H1 (cell line): ENCODE data around the gene SDC4. TPM values are rescaled to one million over a fixed set of nuclear protein-coding genes. Genes with fewer than 3 reads are reported as not detected.

Experiments used
- CTCF ChIA-PET: fragments of 300-600 bp; sonication (Branson Sonifier 250); formaldehyde crosslinking; loops from one replicate; lab custom pipeline; 2021; ENCODE audit not compliant: partially characterized antibody; lab: Charles Lee
- POLR2A ChIA-PET: fragments of 300-600 bp; sonication (Branson Sonifier 250); formaldehyde crosslinking; loops from one replicate; lab custom pipeline; 2021; ENCODE audit warnings: inconsistent platforms; ENCODE audit not compliant: partially characterized antibody; lab: Charles Lee
- DNase-seq, 2 experiments: peaks; one replicate each; pipeline versions ENCODE4 v3.0.0 to v3.0.0-alpha.2; 2010 to 2022; ENCODE audit warnings: low spot score in 2 of 2, low read depth in 1 of 2, mixed read lengths in 1 of 2
- FAIRE-seq: peaks from 2 replicates; lab custom pipeline; 2011; peaks lifted over from hg19 to GRCh38; lab: Jason Lieb, UNC
- H2AFZ ChIP-seq: 2 replicates; pipeline ENCODE4 v1.8.1; 2012; ENCODE audit warnings: low read length, inconsistent platforms
- H2AK5ac ChIP-seq: 2 replicates; pipeline ENCODE4 v1.6.1; 2013; ENCODE audit warnings: low read depth, low read length
- H2BK120ac ChIP-seq: replicated peaks from 2 replicates; pipeline ENCODE3; 2013; ENCODE audit warnings: low read depth, low read length, inconsistent platforms
- H2BK12ac ChIP-seq: 2 replicates; pipeline ENCODE4 v1.6.1; 2013; ENCODE audit warnings: low read depth, low read length
- H2BK15ac ChIP-seq: 2 replicates; pipeline ENCODE4 v1.6.1; 2013; ENCODE audit warnings: low read length
- H2BK20ac ChIP-seq: 2 replicates; pipeline ENCODE4 v1.6.1; 2013; ENCODE audit warnings: low read length
- H2BK5ac ChIP-seq: 2 replicates; pipeline ENCODE4 v1.6.1; 2013; ENCODE audit warnings: low read depth, low read length
- H3K14ac ChIP-seq: 2 replicates; pipeline ENCODE4 v1.6.1; 2013; ENCODE audit warnings: inconsistent platforms; ENCODE audit not compliant: insufficient read length
- H3K18ac ChIP-seq: 2 replicates; pipeline ENCODE4 v1.6.1; 2013; ENCODE audit warnings: low read length; ENCODE audit errors: extremely low read depth
- H3K23ac ChIP-seq: 2 replicates; pipeline ENCODE4 v1.6.1; 2013; ENCODE audit warnings: inconsistent platforms; ENCODE audit not compliant: insufficient read length
- H3K23me2 ChIP-seq: 2 replicates; pipeline ENCODE4 v1.6.1; 2013; ENCODE audit warnings: low read depth, low read length
- H3K27ac ChIP-seq: 2 replicates; pipeline ENCODE4 v1.6.1; 2011; ENCODE audit warnings: low read depth, low read length, inconsistent platforms
- H3K27me3 ChIP-seq, 4 experiments: replicated peaks in 1 of 4; 1 replicate in 1 of 4; 2 replicates in 3 of 4; pipeline versions ENCODE4 v1.6.1 to v1.8.1; 2011 to 2013; ENCODE audit warnings: low read length in 3 of 4, mild to moderate bottlenecking in 3 of 4, inconsistent platforms in 2 of 4, mixed read lengths in 2 of 4, moderate library complexity in 1 of 4; ENCODE audit not compliant: control insufficient read depth in 3 of 4, insufficient read depth in 3 of 4; ENCODE audit errors: extremely low read depth in 1 of 4
- H3K36me3 ChIP-seq, 4 experiments: 2 replicates each; pipeline versions ENCODE4 v1.6.1 to v1.8.1; 2011 to 2013; ENCODE audit warnings: mild to moderate bottlenecking in 4 of 4, low read length in 3 of 4, moderate library complexity in 2 of 4, control low read depth in 1 of 4, inconsistent platforms in 1 of 4; ENCODE audit not compliant: insufficient read depth in 4 of 4, control insufficient read depth in 2 of 4
- H3K4ac ChIP-seq: replicated peaks from 2 replicates; pipeline ENCODE3; 2013; ENCODE audit warnings: low read length, low read depth, mixed read lengths, inconsistent platforms; ENCODE audit not compliant: insufficient read length
- H3K4me1 ChIP-seq, 4 experiments: replicated peaks in 1 of 4; 1 replicate in 1 of 4; 2 replicates in 3 of 4; pipeline versions ENCODE4 v1.6.1 to v1.8.1; 2011 to 2013; ENCODE audit warnings: low read length in 3 of 4, inconsistent platforms in 2 of 4, mixed read lengths in 1 of 4; ENCODE audit not compliant: insufficient read depth in 4 of 4, control insufficient read depth in 3 of 4
- H3K4me2 ChIP-seq, 2 experiments: 2 replicates each; pipeline versions ENCODE4 v1.6.1 to v1.8.1; 2011 to 2013; ENCODE audit warnings: low read depth in 2 of 2, low read length in 2 of 2, control low read depth in 1 of 2, inconsistent platforms in 1 of 2, mild to moderate bottlenecking in 1 of 2; ENCODE audit not compliant: insufficient read depth in 1 of 2
- H3K4me3 ChIP-seq, 4 experiments: fragments of 200-600, 300-600 bp in 1 of 4; sonication (generic), shearing (Covaris generic), sonication (Bioruptor Twin) in 1 of 4; 2 replicates each; pipeline versions ENCODE4 v1.5.1 to v1.8.1; 2011 to 2016; ENCODE audit warnings: low read length in 4 of 4, low read depth in 3 of 4, control low read depth in 2 of 4, inconsistent platforms in 2 of 4, mild to moderate bottlenecking in 2 of 4, mixed read lengths in 1 of 4, moderate library complexity in 1 of 4; ENCODE audit not compliant: insufficient read depth in 2 of 4; ENCODE audit errors: extremely low read depth in 1 of 4
- H3K56ac ChIP-seq: replicated peaks from 2 replicates; pipeline ENCODE3; 2013; ENCODE audit warnings: low read depth, mild to moderate bottlenecking, mixed read lengths, low read length, inconsistent platforms; ENCODE audit not compliant: insufficient read length
- H3K79me1 ChIP-seq: 2 replicates; pipeline ENCODE4 v1.6.1; 2013; ENCODE audit warnings: low read depth, low read length, control low read depth
- H3K79me2 ChIP-seq, 2 experiments: 2 replicates each; pipeline versions ENCODE4 v1.6.1 to v1.8.1; 2012 to 2013; ENCODE audit warnings: low read length in 2 of 2, mild to moderate bottlenecking in 2 of 2, inconsistent platforms in 1 of 2; ENCODE audit not compliant: insufficient read depth in 2 of 2, control insufficient read depth in 1 of 2
- H3K9ac ChIP-seq, 4 experiments: replicated peaks in 1 of 4; 1 replicate in 1 of 4; 2 replicates in 3 of 4; pipeline versions ENCODE4 v1.6.1 to v1.8.1; 2011 to 2013; ENCODE audit warnings: low read depth in 3 of 4, low read length in 3 of 4, control low read depth in 2 of 4, mild to moderate bottlenecking in 2 of 4, moderate library complexity in 2 of 4, inconsistent platforms in 1 of 4; ENCODE audit errors: extremely low read depth in 1 of 4
- H3K9me3 ChIP-seq, 2 experiments: 2 replicates each; pipeline versions ENCODE4 v1.6.1 to v1.8.1; 2012 to 2013; ENCODE audit warnings: mild to moderate bottlenecking in 2 of 2, moderate library complexity in 2 of 2, control low read depth in 1 of 2, inconsistent platforms in 1 of 2, low read depth in 1 of 2, low read length in 1 of 2, mixed read lengths in 1 of 2; ENCODE audit not compliant: insufficient read depth in 2 of 2
- H4K20me1 ChIP-seq, 2 experiments: replicated peaks in 1 of 2; 2 replicates each; pipeline versions ENCODE3 to v1.8.1; 2011 to 2013; ENCODE audit warnings: inconsistent platforms in 2 of 2, low read length in 2 of 2, mild to moderate bottlenecking in 1 of 2; ENCODE audit not compliant: insufficient read depth in 2 of 2, control insufficient read depth in 1 of 2
- H4K5ac ChIP-seq: 2 replicates; pipeline ENCODE4 v1.6.1; 2013; ENCODE audit warnings: low read length, low read depth, mixed read lengths, inconsistent platforms; ENCODE audit not compliant: insufficient read length
- H4K8ac ChIP-seq: 2 replicates; pipeline ENCODE4 v1.8.0; 2013; ENCODE audit warnings: mild to moderate bottlenecking, moderate library complexity, low read length, inconsistent platforms; ENCODE audit not compliant: insufficient read depth; ENCODE audit errors: extremely low read depth
- H4K91ac ChIP-seq: replicated peaks from 2 replicates; pipeline ENCODE3; 2013; ENCODE audit warnings: low read length, mixed read lengths, inconsistent platforms; ENCODE audit not compliant: insufficient read length
- EP300 ChIP-seq, 2 experiments: IDR thresholded peaks; 1 replicate in 1 of 2; 2 replicates in 1 of 2; pipeline ENCODE4 v1.6.1; 2011 to 2012; ENCODE audit warnings: low read depth in 2 of 2, low read length in 2 of 2, mild to moderate bottlenecking in 2 of 2, borderline replicate concordance in 1 of 2, inconsistent platforms in 1 of 2, moderate library complexity in 1 of 2
- JUND ChIP-seq: IDR thresholded peaks from 2 replicates; pipeline ENCODE4 v1.6.1; 2011; ENCODE audit warnings: mild to moderate bottlenecking, improper control_type of control experiment, low read length
- MAFK ChIP-seq: IDR thresholded peaks from 2 replicates; pipeline ENCODE4 v1.6.1; 2012; ENCODE audit warnings: low read depth, mild to moderate bottlenecking, improper control_type of control experiment, low read length
- RAD21 ChIP-seq, 2 experiments: IDR thresholded peaks in 1 of 2; conservative IDR thresholded peaks in 1 of 2; 2 replicates each; pipeline ENCODE4 v1.6.1; 2011; ENCODE audit warnings: low read depth in 2 of 2, low read length in 2 of 2, improper control_type of control experiment in 1 of 2, inconsistent platforms in 1 of 2, mild to moderate bottlenecking in 1 of 2, moderate library complexity in 1 of 2
- RBBP5 ChIP-seq: IDR thresholded peaks from 2 replicates; pipeline ENCODE4 v1.7.1; 2012; ENCODE audit warnings: low read depth, mild to moderate bottlenecking, inconsistent platforms, low read length, moderate library complexity, borderline replicate concordance
- TCF12 ChIP-seq: IDR thresholded peaks from 2 replicates; pipeline ENCODE4 v1.6.1; 2011; ENCODE audit warnings: low read depth, mild to moderate bottlenecking, low read length
- WGBS, 2 experiments: shearing (Covaris generic) in 1 of 2; methylation state at CpG; one replicate each; pipeline versions ENCODE4 v1.1.6 to v1.1.7; 2013 to 2015; ENCODE audit warnings: low lambda C conversion rate in 2 of 2, mixed read lengths in 2 of 2, inconsistent platforms in 1 of 2, low coverage in 1 of 2, missing lambda C conversion rate in 1 of 2; ENCODE audit not compliant: insufficient replicate concordance in 2 of 2, insufficient coverage in 1 of 2, insufficient read length in 1 of 2; ENCODE audit errors: extremely low coverage in 1 of 2, missing lambda C conversion rate in 1 of 2; 5-methylcytosine and 5-hydroxymethylcytosine counted together
- polyA plus RNA-seq, 7 experiments: library from polyadenylated mRNA; depleted of rRNA in 3 of 7; stranded (reverse) in 5 of 7; unstranded in 2 of 7; fragments of >200 nt in 5 of 7; fragments of 200-250 nt in 2 of 7; gene quantifications; 1 replicate in 5 of 7; 2 replicates in 1 of 7; 4 replicates in 1 of 7; pipeline versions ENCODE4 v1.2.1 to v1.2.3, GENCODE V29; 2011 to 2013; ENCODE audit warnings: missing spikeins in 2 of 7, mixed read lengths in 2 of 7
- total RNA-seq: library from RNA; stranded (reverse); fragmentation: NEBNext Ultra II Directional; extraction: Animal tissue kit (Norgen Biotek cat#: 25700); gene quantifications from 2 replicates; pipeline ENCODE4 v1.2.1, GENCODE V29; 2021

SDC4 gene
- total and polyA plus RNA-seq, 2 of the 8 experiments (the other 6 are each of a cell fraction or from before 2014, with no cell fraction given) = 34.6 to 60.2 TPM

- H3K23ac ChIP-seq = no peak overlapping the region
- peak overlapping the region; percentile 93 for H4K8ac ChIP-seq
- peak overlapping the region in 3 of 4 experiments; percentile 56 to 63 (median 58); a peak in 6 of 7 replicates for H3K9ac ChIP-seq
- peak overlapping the region; percentile 68 to 84 for H3K4me2 ChIP-seq
- FAIRE-seq (no peak), DNase-seq (peak in 1 of 2 experiments; percentile 63)
- peak overlapping the region; percentile 11 for H3K4ac ChIP-seq
- no peak overlapping the region for H2BK15ac ChIP-seq
- peak overlapping the region; percentile 50 for H3K56ac ChIP-seq
- peak overlapping the region; percentile 67 for H2BK120ac ChIP-seq
- ChIA-PET POLR2A (interaction anchor here (0.7 to 2.3 kb wide), 17 partner anchors 9 to 480 kb away, joined by 3 to 18 read pairs (median 4); partner anchors contain the start of genes PIGT and SYS1), CTCF (interaction anchor here (0.6 to 4.6 kb wide), 16 partner anchors 10 to 429 kb away, joined by 3 to 24 read pairs (median 5); partner anchors contain the start of gene SYS1)
- no peaks in the 10 kb centered on the region for H3K9me3 ChIP-seq
- H3K79me2 ChIP-seq = peaks cover 0 to 89% of the 10 kb centered on the region in 2 experiments; a peak in 3 of 4 replicates
- H3K14ac ChIP-seq = no peak overlapping the region
- H2BK20ac ChIP-seq = peak overlapping the region; percentile 92
- H3K27me3 ChIP-seq = no peaks in the 10 kb centered on the region
- H3K23me2 ChIP-seq = 0 out of 2 replicates have a peak, but pooled peaks cover under 1% of the 10 kb centered on the region
- peak overlapping the region; percentile 90 for H3K18ac ChIP-seq
- H4K91ac ChIP-seq = peak overlapping the region; percentile 85
- 24% methylated on average over 13 of the region's 16 CpGs; no CpG with 5 or more reads in 1 of the 2 experiments for WGBS, 2 experiments
- peaks cover 28% of the 10 kb centered on the region for H3K79me1 ChIP-seq
- peak overlapping the region; percentile 8 to 51 (median 36) for H3K4me3 ChIP-seq
- H3K36me3 ChIP-seq = peaks cover 0 to 6% (median 0%) of the 10 kb centered on the region in 4 experiments; a peak in 1 of 8 replicates
- peak overlapping the region; percentile 89 for H4K5ac ChIP-seq
- H2AFZ ChIP-seq = no peak overlapping the region
- H3K27ac ChIP-seq = peak overlapping the region; percentile 89
- H2BK12ac ChIP-seq = peak overlapping the region; percentile 91
- H4K20me1 ChIP-seq = peaks cover 0 to 5% of the 10 kb centered on the region in 2 experiments
- H2AK5ac ChIP-seq = peak overlapping the region; percentile 65
- H2BK5ac ChIP-seq = peak overlapping the region; percentile 93
- peaks cover 46 to 87% (median 62%) of the 10 kb centered on the region in 4 experiments for H3K4me1 ChIP-seq
- TF ChIP-seq MAFK = no peak
- TF ChIP-seq RBBP5 = no peak
- TF ChIP-seq EP300 (IDR thresholded peaks at IDR 0.05; ENCODE audit: borderline replicate concordance in 1 of 2, low read depth in 2 of 2, low read length in 2 of 2) = no peak
- TF ChIP-seq TCF12 = no peak
- TF ChIP-seq RAD21 (IDR thresholded peaks at IDR 0.05 in 1 of 2, conservative IDR thresholded peaks at IDR 0.05 in 1 of 2; ENCODE audit: low read depth in 2 of 2, low read length in 2 of 2) = 0 out of 4 replicates have a peak, but pooled peaks of 1 of the 2 experiments have one; percentile 7
- TF ChIP-seq JUND = no peak; the same call in 1 of the 2 replicates
Measured at GRCh38 chr20:45341939-45342854, 6.0 kb downstream of the SDC4 start.
